ENCODE measurements around the gene PTPN9. TPM values are rescaled to one million over a fixed set of nuclear protein-coding genes. Genes with fewer than 3 reads are reported as not detected.
"Not testable (repeated sequence)": the region's sequence is repeated elsewhere in the genome, so short reads cannot be mapped to it uniquely, and the experiment has no call there.

The PTPN9 gene
- 24.9 TPM for total RNA-seq

DNA sequence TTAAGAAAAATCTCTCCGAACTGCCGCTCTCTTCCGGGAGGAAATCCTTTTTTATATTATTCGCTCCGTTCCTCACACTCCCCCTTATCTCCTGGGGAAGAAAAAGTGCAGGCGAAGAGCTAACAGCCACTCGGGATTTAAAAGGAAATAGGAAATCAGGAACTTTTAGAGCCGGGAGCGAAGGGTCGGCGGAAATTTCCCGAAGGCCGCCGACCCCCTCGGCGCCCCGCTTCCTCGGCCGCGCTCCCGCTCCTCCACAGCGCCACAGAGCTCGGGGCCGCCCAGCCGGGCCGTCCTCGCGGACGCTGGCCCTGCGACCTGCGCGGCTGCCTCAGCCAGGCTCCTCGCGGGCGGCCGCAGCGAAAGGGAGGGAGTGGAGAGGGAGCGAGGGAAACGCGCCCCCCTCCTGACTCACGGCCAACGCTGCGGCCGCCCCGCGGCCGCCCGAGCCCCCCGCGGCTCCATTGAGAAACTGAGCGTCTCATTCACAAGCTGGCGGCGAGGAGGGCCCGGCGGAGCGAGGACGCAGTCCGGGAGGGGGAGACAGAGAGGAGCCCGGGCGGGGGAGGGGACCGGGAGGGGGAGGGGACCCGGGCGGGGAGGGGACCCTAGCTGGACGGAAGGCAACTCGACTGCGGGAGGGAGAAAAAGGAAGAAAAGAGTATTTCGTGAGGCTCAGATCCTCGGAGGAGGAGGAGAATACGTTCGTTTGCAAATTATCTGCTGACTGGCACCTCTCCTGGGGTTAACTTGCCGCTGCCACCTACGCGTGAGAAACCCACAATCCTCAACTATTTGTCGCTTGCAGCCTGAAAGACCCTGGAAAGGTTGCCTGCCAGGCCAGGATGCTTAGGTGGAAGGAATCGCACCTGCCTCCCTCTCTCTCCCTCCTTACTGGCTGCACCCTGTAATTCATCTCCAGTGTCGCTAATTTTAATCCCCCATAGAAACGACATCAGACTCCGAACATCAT is at the start of gene PTPN9:
Gene PTPN9, minus strand, starts transcription at position 368 of the 973 bp plus-strand sequence. CDS start 539 bp downstream, outside the sequence.
- FAIRE-seq (no peak), DNase-seq (ENCODE audit: low spot score in 2 of 2) (peak; percentile 76 to 80)

DNA sequence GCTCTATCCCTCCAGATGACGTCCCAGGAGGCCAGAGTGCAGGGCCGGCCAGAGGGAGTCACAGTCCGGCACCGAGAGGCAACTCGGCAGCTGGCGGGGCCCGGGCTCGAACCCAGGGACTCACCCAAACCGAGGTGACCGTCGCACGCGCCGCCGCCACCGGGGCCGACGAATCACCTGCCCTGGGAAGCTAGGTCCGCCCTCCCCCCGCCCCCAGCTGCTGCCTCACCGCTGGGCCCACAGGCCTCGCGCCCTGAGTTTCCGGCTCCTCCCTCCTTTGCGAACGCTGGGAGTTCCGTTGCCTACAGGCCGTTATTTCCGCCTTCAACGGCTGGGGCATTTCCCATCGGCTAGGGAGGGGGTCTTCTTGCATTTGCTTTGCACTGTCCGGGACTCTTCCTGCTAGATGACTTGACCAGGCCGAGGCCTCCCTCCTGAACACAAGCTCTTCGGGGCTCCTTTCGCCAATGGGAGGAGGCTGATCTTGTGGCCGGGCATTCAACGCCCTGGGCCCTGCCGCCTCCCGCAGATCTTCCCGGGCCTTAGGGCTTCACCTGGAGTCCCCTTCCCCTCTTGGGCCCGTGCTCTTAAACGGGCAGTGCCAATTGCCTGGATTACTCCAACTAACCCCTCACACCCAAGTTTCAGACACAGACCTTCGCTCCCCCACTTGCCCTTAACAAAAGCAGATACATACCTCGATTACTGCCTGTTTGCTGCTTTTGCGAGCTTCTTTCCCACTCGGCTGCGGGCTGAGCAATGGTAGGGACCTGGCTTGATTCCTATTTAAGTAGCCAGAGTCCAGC is 46.6 kb upstream of the PTPN9 start, which contains the start of gene SNUPN:
Gene SNUPN, minus strand, starts transcription at position 184 of the 806 bp plus-strand sequence. CDS start 4,674 bp downstream, outside the sequence.
- FAIRE-seq (no peak), DNase-seq (ENCODE audit: low spot score in 2 of 2) (peak; percentile 92 to 97)

DNA sequence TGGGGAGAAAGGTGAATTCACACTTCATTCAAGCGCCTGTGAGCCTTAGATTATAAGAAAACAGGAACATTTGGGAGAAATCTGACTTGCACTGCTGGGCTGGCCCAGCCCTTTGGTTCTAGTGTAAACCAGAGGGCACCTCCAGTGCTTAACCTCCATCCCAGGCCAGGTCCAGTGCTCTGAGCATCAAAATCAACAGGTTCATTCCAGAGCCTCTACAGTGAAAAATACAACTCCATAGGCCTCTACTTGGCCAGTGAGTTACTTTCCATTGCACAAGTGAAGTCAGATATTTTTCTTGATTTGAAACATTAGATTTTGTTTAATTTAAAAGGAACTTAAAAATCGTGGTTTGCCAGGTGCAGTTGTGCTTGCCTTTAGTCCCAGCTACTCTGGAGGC is 43.4 kb upstream of the PTPN9 start:
- no peak for DNase-seq (ENCODE audit: low spot score in 2 of 2)
- FAIRE-seq = no peak

DNA sequence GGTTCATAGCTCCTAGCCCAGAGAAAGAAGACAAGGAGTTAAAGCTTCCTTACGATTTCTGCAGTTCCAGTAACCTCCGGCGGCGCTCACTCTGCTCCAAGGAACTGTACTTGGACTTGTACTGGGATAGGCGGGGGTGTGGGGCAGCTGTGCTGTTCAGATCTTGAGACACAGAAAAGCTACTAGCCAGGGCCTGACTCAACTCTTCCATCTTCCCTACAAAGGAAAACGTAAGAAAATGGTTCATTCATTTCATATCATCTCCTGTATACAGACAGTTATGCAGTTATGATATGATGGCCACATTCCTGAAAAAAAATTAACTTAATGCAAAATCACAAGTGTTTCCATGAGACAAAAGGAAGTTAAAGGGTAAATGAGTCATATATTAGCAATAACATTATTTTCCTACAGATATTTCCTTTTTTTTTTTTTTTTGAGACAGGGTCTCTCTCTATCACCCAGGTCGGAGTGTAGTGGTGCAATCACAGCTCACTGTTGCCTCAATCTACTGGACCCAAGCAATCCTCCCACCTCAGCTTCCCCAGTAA is 41.8 kb upstream of the PTPN9 start:
- no peak for FAIRE-seq

DNA sequence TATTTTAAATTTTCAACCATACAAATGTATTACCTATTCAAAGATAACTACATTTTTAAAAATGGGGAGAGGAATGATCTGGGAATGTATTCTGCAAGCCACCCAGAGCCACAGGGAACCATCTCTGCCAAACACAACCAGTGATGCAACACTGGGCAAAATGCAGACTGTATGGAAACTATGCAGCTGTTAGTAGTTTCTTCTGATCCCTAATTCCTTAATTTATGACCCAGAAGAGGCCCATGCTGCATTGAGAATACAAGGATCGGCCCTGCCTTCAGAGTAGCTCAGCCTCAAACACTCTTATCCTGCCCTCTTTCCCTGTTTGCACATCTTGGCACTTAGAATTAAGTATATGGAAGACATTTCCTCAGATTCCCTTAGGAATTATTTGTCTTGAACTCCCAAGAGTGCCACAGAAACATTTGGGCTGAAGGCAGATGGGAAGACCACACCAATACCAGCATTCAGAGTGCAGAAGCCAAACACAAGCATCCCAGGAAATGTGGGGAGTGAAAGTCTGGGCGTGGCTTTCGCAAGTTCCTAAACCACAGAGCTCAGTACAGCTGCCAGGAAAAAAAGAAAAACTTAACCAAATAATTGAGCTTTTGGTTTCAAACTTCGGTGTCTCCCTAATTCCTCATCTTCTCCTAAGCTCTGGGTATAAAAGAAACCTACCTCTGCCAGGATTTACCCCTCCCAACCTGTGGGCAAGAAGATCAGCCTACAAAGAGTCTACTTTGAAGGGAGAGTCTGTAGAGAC is 41.1 kb upstream of the PTPN9 start:
- FAIRE-seq (no peak), DNase-seq (ENCODE audit: low spot score in 2 of 2) (no peak)

More for the DNA sequence above, 41.8 kb upstream of the PTPN9 start:
- DNase-seq (ENCODE audit: low spot score in 2 of 2) = no peak

DNA sequence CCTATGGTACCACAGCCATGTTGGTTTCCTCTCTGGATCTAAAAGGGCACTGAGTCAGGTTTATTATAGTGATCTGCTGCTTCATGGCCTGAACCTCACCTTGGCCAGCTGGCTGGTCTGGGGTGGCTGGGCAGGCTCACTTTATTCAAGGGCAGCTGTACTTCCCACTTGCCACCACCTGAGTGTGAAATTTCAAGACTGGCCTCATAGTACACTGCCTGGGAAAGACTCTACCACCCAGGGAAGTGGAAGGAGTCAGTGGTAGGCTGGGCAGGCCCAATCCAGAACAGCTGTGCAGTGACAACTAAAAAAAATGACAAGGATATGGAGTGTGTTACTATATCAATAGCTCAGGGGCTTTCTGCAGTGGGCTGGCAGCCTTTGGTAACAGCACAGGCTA is 37.7 kb upstream of the PTPN9 start:
- FAIRE-seq = no peak
- DNase-seq (ENCODE audit: low spot score in 2 of 2) = no peak

DNA sequence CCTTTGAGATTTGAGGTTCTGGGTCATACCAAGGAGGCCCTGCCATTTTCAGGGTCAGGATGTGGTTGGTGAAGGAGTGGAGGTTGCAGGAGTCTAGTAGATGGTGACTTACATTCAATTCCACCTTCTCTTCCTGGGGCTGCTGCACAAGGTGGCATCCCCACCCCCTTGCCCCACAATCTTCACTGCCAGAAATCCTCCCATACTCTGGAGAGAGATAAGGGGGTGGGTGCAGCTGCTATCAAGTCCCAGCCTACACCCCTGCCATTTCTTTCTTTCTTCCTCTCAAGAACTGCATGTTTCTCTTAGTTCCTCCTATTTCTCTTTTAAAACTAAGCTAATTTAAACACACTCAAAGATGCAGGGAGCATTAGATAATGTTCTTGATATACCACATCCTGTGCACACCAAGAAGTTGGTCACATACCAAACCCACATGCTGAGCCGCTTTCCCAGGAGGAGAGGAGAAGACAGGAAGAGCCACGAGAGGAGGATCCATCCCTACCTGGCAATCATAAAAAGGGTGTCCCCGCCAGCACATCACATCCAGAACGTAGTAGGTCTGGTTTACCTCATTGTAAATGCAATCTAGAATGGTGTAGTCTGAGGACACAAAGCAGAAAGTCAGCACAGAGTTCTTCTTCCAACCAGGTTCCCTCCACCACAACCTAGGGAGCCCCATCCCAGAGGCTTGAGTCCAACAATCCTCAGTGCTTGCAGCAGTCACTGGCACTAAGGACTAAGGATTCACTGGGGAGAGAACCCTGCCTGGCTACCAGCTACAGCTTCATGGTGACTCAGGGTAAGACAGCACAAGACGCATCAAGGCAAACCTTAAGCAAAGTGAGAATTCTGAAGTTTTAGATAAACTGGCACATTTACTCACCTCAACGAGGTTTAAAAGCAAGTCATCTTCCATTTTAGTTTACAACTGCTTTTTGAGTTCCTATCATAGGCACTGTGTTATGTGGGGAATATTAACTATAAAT is 27.9 kb upstream of the PTPN9 start:
- no peak for FAIRE-seq
- no peak for DNase-seq (ENCODE audit: low spot score in 2 of 2)

DNA sequence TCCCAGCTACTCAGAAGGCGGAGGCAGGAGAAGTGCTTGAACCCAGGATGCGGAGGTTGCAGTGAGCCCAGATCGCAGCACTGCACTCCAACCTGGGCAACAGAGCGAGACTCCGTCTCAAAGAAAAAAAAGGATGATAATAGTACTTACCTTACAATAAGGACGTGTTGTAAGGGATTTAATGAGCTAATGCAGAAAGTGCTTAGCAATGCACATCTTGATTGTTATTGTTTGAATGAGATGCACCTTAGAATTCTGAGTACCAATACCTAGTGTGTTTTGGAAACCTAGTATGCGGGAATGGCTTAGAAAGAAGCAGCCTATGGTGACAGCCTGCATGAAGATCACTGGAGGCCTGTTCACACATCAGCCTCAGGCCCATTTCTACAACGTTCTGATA is 26.9 kb upstream of the PTPN9 start:
- DNase-seq (ENCODE audit: low spot score in 2 of 2) (no peak), FAIRE-seq (no peak)

DNA sequence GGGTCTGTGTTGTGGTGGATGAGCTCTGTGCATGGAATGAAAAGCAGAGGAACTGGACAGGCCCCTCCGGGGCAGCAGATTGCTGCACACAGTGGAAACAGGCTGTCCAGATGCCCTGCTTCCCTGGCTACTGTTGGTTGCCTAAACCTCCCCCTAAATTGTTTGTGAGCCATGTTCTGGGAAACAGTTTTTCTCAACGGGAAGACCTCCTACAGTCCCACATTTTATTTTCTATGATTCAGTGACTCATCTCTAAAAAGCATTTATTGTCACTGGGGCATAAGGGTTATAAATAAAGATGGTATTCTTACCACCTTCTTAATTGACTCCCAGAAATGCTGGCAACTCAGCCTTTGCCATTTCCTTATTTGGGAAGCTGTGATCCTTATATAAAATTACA is 20.3 kb upstream of the PTPN9 start:
- no peak for FAIRE-seq

DNA sequence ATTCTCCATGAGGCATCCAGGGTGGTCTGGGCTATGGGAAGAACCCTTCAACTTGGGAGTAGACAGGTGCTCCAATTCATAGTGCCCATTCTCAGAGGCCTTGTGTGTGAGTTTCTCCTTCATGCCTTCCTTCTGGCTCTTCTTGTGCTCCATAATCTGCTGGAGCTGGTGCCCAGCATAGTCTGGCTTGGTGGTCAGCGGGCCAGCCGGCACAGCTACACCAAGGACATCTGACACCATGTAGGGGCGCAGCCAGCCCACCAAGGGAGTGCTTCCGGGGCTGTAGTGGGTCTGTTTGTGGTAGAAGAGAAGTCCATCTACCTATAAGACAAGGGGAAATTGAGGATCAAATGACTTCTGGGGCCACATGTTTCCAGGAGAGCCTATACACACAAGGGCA is 19.2 kb upstream of the PTPN9 start:
- no peak for DNase-seq (ENCODE audit: low spot score in 2 of 2)
- FAIRE-seq = no peak

More for the DNA sequence above, 20.3 kb upstream of the PTPN9 start:
- DNase-seq (ENCODE audit: low spot score in 2 of 2) = peak in 1 of 2 donors; percentile 35

DNA sequence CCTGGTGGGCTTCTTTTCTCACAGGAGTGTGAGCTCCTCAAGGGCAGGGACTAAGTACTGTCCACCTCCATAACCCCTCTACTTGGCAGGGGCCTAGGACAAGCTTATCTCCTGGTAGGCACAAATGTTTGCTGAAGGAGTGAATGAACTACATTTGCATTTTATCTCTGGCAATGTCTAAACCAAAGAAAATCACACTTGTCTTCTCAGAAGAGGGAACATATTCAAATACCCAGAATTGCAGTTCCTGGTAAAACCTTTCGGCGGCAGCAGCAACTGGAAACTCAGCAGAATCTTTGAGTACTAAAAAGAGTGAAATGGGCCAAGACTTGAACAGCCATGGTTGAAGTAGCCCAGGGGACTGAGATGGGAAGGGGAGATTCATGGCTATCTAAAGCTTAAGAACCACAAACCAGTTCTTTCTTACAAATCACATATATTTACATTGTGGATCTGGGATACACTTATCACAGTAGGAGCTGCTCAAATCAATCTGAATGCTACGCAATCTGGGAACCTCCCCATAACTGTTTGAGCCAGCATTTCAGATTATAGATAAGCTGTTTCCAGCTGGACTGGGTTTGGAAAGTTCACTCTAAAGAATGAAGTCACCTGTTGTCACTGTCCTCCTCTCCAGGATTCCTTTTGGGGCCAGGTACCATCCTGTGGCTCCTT is 18.7 kb upstream of the PTPN9 start:
- DNase-seq (ENCODE audit: low spot score in 2 of 2) = no peak
- FAIRE-seq = no peak

DNA sequence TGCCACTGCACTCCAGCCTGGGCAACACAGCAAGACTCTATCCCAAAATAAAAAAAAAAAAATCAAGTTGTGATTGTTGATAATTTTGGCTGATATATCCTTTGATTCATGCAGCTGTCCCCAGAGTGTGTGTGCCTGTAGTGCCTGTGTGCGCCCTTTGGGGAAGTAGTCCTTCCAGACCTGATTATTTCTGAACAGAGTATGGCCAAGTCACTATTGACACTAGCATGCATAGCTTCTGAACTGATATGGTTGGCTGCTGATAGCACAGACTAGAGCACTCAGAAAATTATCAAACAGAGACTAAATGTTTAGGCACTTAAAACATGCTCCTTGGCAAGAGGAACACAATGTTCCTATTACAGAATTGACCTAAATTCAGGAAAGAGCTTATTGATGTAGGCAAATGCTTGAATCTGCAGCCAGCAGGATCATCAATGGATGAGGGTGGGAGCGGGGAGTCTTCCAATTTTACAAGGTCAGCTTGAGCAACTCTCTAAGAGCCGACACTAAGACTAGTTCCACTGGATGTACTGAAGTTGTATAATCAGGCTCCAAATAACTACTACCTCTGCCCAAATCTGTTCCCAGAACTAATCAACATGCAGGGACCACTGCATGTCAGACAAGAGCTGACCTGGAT is 17.7 kb upstream of the PTPN9 start:
- DNase-seq (ENCODE audit: low spot score in 2 of 2) (no peak), FAIRE-seq (no peak)

DNA sequence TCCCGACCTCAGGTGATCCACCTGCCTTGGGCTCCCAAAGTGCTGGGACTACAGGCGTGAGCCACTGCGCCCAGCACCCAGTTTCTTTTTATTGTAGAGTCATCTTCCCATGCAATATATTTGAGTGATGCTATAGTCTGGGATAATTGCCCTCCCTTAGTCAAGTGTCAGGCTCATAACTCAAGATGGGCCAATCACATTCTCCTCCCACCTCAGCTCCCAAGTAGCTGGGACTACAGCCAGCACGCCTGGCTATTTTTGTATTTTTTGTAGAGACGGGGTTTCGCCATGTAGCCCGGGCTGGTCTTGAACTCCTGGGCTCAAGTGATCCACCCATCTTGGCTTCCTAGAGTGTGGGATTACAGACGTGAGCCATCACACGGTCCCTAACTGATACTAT is 15.2 kb upstream of the PTPN9 start:
- no peak for FAIRE-seq
- no peak for DNase-seq (ENCODE audit: low spot score in 2 of 2)

DNA sequence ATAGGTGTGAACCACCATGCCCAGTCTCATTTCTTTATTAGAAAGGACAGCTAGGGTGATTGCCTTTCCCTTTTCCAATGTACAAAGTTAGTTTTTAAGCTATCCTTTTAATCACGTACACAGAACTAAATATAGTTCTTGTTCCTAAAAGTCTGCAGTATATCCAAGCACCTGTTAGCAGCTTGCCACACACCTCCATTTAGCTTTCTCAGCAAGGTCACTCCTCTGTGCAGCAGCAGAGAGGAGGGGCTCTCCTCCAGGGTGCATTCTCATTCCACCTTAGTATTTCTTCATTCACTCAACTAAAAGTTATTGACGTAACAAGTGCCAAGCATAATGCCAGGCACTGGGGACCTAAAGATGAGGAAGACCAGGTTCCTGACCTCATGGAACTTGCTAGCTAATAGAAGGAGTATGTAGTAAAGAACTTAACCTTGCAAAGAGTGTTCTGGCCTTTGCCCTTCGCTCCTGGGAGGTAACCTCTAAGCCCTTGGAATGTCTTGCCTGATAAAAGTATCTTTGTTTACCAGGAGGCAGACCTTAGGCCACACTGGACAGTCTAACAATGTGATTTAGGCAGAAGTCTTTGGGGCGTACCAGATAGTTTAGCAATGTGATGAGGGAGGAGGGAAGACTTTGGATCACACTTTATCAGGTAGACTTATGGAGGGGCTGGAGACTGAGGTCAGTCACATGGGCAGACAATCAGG is 12.7 kb upstream of the PTPN9 start:
- DNase-seq (ENCODE audit: low spot score in 2 of 2) (no peak), FAIRE-seq (no peak)

DNA sequence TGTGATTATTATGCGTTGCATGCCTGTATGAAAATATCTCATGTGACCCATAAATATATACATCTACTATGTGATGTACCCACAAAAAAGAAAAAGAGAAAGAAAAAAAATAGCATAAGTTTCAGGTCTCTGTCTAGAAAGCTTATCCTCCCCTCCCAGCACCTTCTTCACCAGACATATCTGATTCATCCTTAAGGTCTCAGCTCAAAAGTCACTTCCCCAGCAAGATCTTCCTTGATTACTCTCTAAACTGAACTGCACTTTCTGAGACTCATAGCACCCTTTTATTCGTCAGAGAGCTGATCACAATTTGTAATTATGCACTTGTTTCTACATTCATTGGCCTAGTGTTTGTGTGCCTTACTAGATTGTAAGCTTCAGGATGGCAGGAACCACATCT is 11.1 kb upstream of the PTPN9 start:
- DNase-seq (ENCODE audit: low spot score in 2 of 2) = no peak
- no peak for FAIRE-seq

DNA sequence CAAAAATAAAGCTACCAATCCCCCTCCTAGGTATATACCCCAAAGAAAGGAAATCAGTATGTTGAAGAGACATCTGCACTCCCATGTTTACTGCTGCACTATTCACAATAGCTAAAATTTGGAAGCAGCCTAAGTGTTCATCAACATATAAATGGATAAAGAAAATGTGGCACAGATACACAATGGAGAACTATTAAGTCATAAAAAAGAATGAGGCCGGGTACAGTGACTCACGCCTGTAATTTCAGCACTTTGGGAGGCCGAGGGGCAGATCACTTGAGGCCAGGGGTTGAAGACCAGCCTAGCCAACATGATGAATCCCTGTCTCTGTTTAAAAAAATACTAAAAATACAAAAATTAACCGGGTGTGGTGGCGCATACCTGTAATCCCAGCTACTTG is 10.0 kb upstream of the PTPN9 start:
- FAIRE-seq = no peak
- DNase-seq (ENCODE audit: low spot score in 2 of 2) = no peak

DNA sequence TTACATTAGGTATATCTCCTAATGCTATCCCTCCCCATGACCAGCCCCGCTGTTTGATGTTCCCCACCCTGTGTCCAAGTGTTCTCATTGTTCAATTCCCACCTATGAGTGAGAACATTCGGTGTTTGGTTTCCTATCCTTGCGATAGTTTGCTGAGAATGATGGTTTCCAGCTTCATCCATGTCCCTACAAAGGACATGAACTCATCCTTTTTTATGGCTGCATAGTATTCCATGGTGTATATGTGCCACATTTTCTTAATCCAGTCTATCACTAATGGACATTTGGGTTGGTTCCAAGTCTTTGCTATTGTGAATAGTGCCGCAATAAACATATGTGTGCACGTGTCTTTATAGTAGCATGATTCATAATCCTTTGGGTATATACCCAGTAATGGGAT is 7.3 kb upstream of the PTPN9 start:
- DNase-seq (ENCODE audit: low spot score in 2 of 2); FAIRE-seq: not testable (repeated sequence)

All from frontal cortex (tissue), 4 donors.